ENCODE measurements around the gene DLX3. TPM values are rescaled to one million over a fixed set of nuclear protein-coding genes. Genes with fewer than 3 reads are reported as not detected.

Gene DLX3
- polyA plus RNA-seq, 1 of the 3 experiments (the other 2 are of a cell fraction): not detected

- no peak overlapping the region for H3K4me3 ChIP-seq (ENCODE audit: low read depth in 2 of 2, low read length in 1 of 2)
- H3F3A ChIP-seq (replicated peaks; ENCODE audit: insufficient read depth): no peaks in the 10 kb centered on the region
- H3K9me2 ChIP-seq: no peaks in the 10 kb centered on the region
- H3K27ac ChIP-seq (ENCODE audit: low read depth in 2 of 2, low read length in 1 of 2): no peak overlapping the region
- H3K9ac ChIP-seq: no peak overlapping the region
- peaks cover 100% of the 10 kb centered on the region for H3K27me3 ChIP-seq (ENCODE audit: insufficient read depth)
- no peaks in the 10 kb centered on the region for H3K9me3 ChIP-seq
- no peak overlapping the region for H3K4me2 ChIP-seq
- DNase-seq: no peak
- ChIA-PET POLR2A (no interaction called here), CTCF (interaction anchor here (1.1 to 55.0 kb wide), 5 partner anchors 11 to 87 kb away, joined by 3 to 1225 read pairs (median 6); partner anchors contain the start of gene DLX3)
- H3K79me2 ChIP-seq (ENCODE audit: insufficient read depth): no peaks in the 10 kb centered on the region
- H2AFZ ChIP-seq (ENCODE audit: low read depth): no peak overlapping the region
- no peaks in the 10 kb centered on the region for H3K36me3 ChIP-seq (replicated peaks in 1 of 2; ENCODE audit: control insufficient read depth in 1 of 2, insufficient read depth in 2 of 2, low read length in 1 of 2)
- 13% methylated on average over 3 of the region's 3 CpGs for WGBS (ENCODE audit: low lambda C conversion rate)
- H4K20me1 ChIP-seq (ENCODE audit: insufficient read depth): no peaks in the 10 kb centered on the region
- H3K4me1 ChIP-seq (ENCODE audit: control insufficient read depth in 1 of 2, insufficient read depth in 2 of 2, low read depth in 1 of 2, low read length in 1 of 2): peaks cover 0 to 13% of the 10 kb centered on the region in 2 experiments; a peak in 1 of 4 replicates
- TF ChIP-seq MXI1 (IDR thresholded peaks at IDR 0.05; ENCODE audit: low read depth, low read length): no peak
- no peak for TF ChIP-seq TEAD4 (IDR thresholded peaks at IDR 0.05; ENCODE audit: borderline replicate concordance, insufficient read depth)
- no peak for TF ChIP-seq FOXJ3 (CRISPR knock-in tag; IDR thresholded peaks at IDR 0.05)
- no peak for TF ChIP-seq RAD21 (IDR thresholded peaks at IDR 0.05; ENCODE audit: low read length)
- TF ChIP-seq YY1 (IDR thresholded peaks at IDR 0.05; ENCODE audit: low read depth): no peak
- TF ChIP-seq CHD2 (IDR thresholded peaks at IDR 0.05; ENCODE audit: low read length, partially characterized antibody): no peak
- TF ChIP-seq, protein P1, sequence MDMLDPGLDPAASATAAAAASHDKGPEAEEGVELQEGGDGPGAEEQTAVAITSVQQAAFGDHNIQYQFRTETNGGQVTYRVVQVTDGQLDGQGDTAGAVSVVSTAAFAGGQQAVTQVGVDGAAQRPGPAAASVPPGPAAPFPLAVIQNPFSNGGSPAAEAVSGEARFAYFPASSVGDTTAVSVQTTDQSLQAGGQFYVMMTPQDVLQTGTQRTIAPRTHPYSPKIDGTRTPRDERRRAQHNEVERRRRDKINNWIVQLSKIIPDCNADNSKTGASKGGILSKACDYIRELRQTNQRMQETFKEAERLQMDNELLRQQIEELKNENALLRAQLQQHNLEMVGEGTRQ (IDR thresholded peaks at IDR 0.05; ENCODE audit: borderline replicate concordance, low read depth, low read length): no peak
- TF ChIP-seq PBX3 (IDR thresholded peaks at IDR 0.05): no peak
- TF ChIP-seq EZH2phosphoT487 (IDR thresholded peaks at IDR 0.05; ENCODE audit: borderline replicate concordance, low read depth): no peak
- TF ChIP-seq IRF3 (IDR thresholded peaks at IDR 0.05; ENCODE audit: low read depth, low read length): no peak
- no peak for TF ChIP-seq GABPA (IDR thresholded peaks at IDR 0.05; ENCODE audit: low read depth)
- TF ChIP-seq, protein P2, sequence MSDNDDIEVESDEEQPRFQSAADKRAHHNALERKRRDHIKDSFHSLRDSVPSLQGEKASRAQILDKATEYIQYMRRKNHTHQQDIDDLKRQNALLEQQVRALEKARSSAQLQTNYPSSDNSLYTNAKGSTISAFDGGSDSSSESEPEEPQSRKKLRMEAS (IDR thresholded peaks at IDR 0.05; ENCODE audit: low read depth): no peak
- TF ChIP-seq SMC3 (IDR thresholded peaks at IDR 0.05; ENCODE audit: low read depth, low read length): no peak
- TF ChIP-seq, protein P3, sequence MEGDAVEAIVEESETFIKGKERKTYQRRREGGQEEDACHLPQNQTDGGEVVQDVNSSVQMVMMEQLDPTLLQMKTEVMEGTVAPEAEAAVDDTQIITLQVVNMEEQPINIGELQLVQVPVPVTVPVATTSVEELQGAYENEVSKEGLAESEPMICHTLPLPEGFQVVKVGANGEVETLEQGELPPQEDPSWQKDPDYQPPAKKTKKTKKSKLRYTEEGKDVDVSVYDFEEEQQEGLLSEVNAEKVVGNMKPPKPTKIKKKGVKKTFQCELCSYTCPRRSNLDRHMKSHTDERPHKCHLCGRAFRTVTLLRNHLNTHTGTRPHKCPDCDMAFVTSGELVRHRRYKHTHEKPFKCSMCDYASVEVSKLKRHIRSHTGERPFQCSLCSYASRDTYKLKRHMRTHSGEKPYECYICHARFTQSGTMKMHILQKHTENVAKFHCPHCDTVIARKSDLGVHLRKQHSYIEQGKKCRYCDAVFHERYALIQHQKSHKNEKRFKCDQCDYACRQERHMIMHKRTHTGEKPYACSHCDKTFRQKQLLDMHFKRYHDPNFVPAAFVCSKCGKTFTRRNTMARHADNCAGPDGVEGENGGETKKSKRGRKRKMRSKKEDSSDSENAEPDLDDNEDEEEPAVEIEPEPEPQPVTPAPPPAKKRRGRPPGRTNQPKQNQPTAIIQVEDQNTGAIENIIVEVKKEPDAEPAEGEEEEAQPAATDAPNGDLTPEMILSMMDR (IDR thresholded peaks at IDR 0.05): no peak
- TF ChIP-seq FOXM1 (IDR thresholded peaks at IDR 0.05; ENCODE audit: low read depth): no peak
- TF ChIP-seq NFIC (IDR thresholded peaks at IDR 0.05; ENCODE audit: borderline replicate concordance): no peak
- no peak for TF ChIP-seq FOSL2 (IDR thresholded peaks at IDR 0.05; ENCODE audit: borderline replicate concordance, low read depth)
- TF ChIP-seq RCOR1 (IDR thresholded peaks at IDR 0.05; ENCODE audit: low read length): no peak
Measured at GRCh38 chr17:49967205-49967604, 27.8 kb downstream of the DLX3 start.
